ENCODE data around the gene TTLL5. TPM values are rescaled to one million over a fixed set of nuclear protein-coding genes. Genes with fewer than 3 reads are reported as not detected.

TTLL5 gene
- total and polyA plus RNA-seq, 2 donors (not counting 1 experiment from before 2014, with no cell fraction given), result 16.1 to 23.8 TPM

DNA sequence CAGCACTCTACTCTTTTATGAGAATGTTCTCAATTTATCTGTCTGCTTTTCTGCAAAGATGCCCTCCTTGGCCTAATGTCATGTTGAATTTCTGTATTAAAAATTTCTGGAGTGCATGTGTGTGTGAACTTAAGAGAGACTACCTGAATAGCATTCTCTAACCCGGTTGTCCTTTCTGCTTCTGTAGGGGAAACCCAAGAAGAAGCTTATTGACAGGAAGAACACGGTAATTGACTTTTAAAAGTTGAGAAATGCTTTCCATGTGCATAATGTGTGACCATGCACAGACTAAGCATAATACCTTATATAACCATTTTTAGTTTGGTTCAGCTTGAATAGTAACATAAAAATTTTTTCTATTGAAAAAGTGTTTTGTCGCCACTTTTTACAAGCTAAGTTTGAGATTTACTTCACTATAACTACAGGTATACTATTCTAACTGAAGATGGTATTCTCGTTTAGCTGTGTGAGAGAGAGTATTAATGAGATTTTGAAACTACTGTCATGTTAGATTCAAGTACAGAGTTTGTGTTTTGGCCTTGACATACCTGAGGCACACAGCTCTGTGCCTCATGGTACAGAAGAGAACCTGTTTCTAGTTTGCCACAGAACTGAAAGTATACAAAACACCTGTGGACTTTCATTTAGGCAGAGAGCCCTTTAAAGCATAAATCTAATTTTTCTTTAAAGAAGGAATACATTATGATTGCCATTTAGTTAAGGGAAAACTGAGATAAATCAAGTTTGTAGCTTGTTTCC, 96.8 kb downstream of the TTLL5 start:
- no peaks in the 10 kb centered on the region for H4K20me1 ChIP-seq (ENCODE audit: control insufficient read depth, extremely low read depth, insufficient read depth, low read length)
- H3K27me3 ChIP-seq (ENCODE audit: control insufficient read depth, insufficient read depth, low read length), result no peaks in the 10 kb centered on the region
- H3K4me3 ChIP-seq (replicated peaks in 1 of 4; ENCODE audit: control extremely low read depth in 1 of 4, insufficient read depth in 1 of 4, low read depth in 3 of 4, low read length in 4 of 4), result no peak overlapping the region
- no peak overlapping the region for H3K4me2 ChIP-seq (ENCODE audit: extremely low read depth, insufficient read depth, low read length)
- H3K27ac ChIP-seq (ENCODE audit: insufficient read depth, low read length), result no peak overlapping the region
- H3K9me3 ChIP-seq (ENCODE audit: control insufficient read depth, insufficient read depth, low read depth, low read length), result no peaks in the 10 kb centered on the region
- no peak for DNase-seq (ENCODE audit: low read depth in 2 of 2)
- no peaks in the 10 kb centered on the region for H3K36me3 ChIP-seq (ENCODE audit: control insufficient read depth, insufficient read depth, low read length)
- no peak for TF ChIP-seq EZH2 (IDR thresholded peaks at IDR 0.05; ENCODE audit: low read length, missing control alignments)
- TF ChIP-seq, protein P1, sequence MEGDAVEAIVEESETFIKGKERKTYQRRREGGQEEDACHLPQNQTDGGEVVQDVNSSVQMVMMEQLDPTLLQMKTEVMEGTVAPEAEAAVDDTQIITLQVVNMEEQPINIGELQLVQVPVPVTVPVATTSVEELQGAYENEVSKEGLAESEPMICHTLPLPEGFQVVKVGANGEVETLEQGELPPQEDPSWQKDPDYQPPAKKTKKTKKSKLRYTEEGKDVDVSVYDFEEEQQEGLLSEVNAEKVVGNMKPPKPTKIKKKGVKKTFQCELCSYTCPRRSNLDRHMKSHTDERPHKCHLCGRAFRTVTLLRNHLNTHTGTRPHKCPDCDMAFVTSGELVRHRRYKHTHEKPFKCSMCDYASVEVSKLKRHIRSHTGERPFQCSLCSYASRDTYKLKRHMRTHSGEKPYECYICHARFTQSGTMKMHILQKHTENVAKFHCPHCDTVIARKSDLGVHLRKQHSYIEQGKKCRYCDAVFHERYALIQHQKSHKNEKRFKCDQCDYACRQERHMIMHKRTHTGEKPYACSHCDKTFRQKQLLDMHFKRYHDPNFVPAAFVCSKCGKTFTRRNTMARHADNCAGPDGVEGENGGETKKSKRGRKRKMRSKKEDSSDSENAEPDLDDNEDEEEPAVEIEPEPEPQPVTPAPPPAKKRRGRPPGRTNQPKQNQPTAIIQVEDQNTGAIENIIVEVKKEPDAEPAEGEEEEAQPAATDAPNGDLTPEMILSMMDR (conservative IDR thresholded peaks at IDR 0.05 in 1 of 2, IDR thresholded peaks at IDR 0.05 in 1 of 2; ENCODE audit: low read depth in 1 of 2, low read length in 2 of 2), result no peak
- no peaks in the 10 kb centered on the region for H3K79me2 ChIP-seq (ENCODE audit: control insufficient read depth, insufficient read depth, low read length)
- no peaks in the 10 kb centered on the region for H3K4me1 ChIP-seq (ENCODE audit: control insufficient read depth, extremely low read depth, insufficient read depth, low read length)
- H3K9ac ChIP-seq (ENCODE audit: insufficient read depth, low read length), result no peak overlapping the region
- no peak overlapping the region for H2AFZ ChIP-seq (ENCODE audit: low read length)

GRCh38 chr14:75764020-75764419, 103.0 kb downstream of the TTLL5 start:
- Histone ChIP-seq H3K9ac (ENCODE audit: insufficient read depth, low read length) (no peak overlapping the region), H3K36me3 (ENCODE audit: control insufficient read depth, insufficient read depth, low read length) (no peaks in the 10 kb centered on the region), H3K27me3 (ENCODE audit: control insufficient read depth, insufficient read depth, low read length) (no peaks in the 10 kb centered on the region), H3K27ac (ENCODE audit: insufficient read depth, low read length) (no peak overlapping the region), H3K79me2 (ENCODE audit: control insufficient read depth, insufficient read depth, low read length) (no peaks in the 10 kb centered on the region), H3K4me3 (replicated peaks in 1 of 4; ENCODE audit: control extremely low read depth in 1 of 4, insufficient read depth in 1 of 4, low read depth in 3 of 4, low read length in 4 of 4) (no peak overlapping the region), H3K4me2 (ENCODE audit: extremely low read depth, insufficient read depth, low read length) (no peak overlapping the region), H3K9me3 (ENCODE audit: control insufficient read depth, insufficient read depth, low read depth, low read length) (no peaks in the 10 kb centered on the region), H3K4me1 (ENCODE audit: control insufficient read depth, extremely low read depth, insufficient read depth, low read length) (no peaks in the 10 kb centered on the region), H4K20me1 (ENCODE audit: control insufficient read depth, extremely low read depth, insufficient read depth, low read length) (no peaks in the 10 kb centered on the region), H2AFZ (ENCODE audit: low read length) (no peak overlapping the region)
- TF ChIP-seq, protein P1 (conservative IDR thresholded peaks at IDR 0.05 in 1 of 2, IDR thresholded peaks at IDR 0.05 in 1 of 2; ENCODE audit: low read depth in 1 of 2, low read length in 2 of 2), result no peak
- TF ChIP-seq EZH2 (IDR thresholded peaks at IDR 0.05; ENCODE audit: low read length, missing control alignments), result no peak
- no peak for DNase-seq (ENCODE audit: low read depth in 2 of 2)

DNA sequence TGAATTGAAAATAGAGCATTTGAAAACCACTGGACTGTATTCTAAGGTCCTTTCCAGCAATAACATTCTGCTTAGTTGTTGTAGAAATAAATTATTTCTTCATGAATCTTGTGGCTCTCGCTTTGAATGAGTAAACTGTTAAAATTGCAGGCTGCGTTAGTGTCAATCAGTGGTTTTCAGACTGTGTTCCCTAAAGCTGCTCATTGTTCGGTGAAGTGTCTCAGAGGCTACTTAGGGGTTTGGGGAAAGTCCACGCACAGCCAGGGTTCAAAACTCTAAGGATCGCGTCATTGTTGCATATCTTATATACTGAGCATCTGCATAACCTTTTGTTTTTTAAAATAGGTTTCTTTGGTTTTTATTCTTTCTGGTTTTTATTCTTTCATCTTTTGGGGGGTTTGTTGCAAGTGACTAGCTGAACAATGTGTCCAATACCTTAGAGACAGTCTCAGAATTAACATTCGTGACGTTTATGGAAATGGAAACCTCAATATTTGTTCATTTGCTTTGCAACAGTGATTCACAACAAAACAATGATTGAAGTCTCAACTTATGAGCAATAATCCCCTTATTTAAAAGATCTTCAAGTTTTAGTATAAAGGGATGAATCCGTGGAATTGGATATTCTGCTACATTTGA, 108.1 kb downstream of the TTLL5 start:
- H3K79me2 ChIP-seq (ENCODE audit: control insufficient read depth, insufficient read depth, low read length), result no peaks in the 10 kb centered on the region
- no peak overlapping the region for H3K4me2 ChIP-seq (ENCODE audit: extremely low read depth, insufficient read depth, low read length)
- H2AFZ ChIP-seq (ENCODE audit: low read length), result no peak overlapping the region
- TF ChIP-seq EZH2 (IDR thresholded peaks at IDR 0.05; ENCODE audit: low read length, missing control alignments), result no peak
- TF ChIP-seq, protein P1 (conservative IDR thresholded peaks at IDR 0.05 in 1 of 2, IDR thresholded peaks at IDR 0.05 in 1 of 2; ENCODE audit: low read depth in 1 of 2, low read length in 2 of 2), result no peak
- no peaks in the 10 kb centered on the region for H3K4me1 ChIP-seq (ENCODE audit: control insufficient read depth, extremely low read depth, insufficient read depth, low read length)
- H3K9ac ChIP-seq (ENCODE audit: insufficient read depth, low read length), result no peak overlapping the region
- peak in 1 of 2 donors; percentile 78 for DNase-seq (ENCODE audit: low read depth in 2 of 2)
- H3K27ac ChIP-seq (ENCODE audit: insufficient read depth, low read length), result no peak overlapping the region
- H3K4me3 ChIP-seq (replicated peaks in 1 of 4; ENCODE audit: control extremely low read depth in 1 of 4, insufficient read depth in 1 of 4, low read depth in 3 of 4, low read length in 4 of 4), result no peak overlapping the region
- H3K36me3 ChIP-seq (ENCODE audit: control insufficient read depth, insufficient read depth, low read length), result no peaks in the 10 kb centered on the region
- H3K9me3 ChIP-seq (ENCODE audit: control insufficient read depth, insufficient read depth, low read depth, low read length), result no peaks in the 10 kb centered on the region
- H3K27me3 ChIP-seq (ENCODE audit: control insufficient read depth, insufficient read depth, low read length), result no peaks in the 10 kb centered on the region
- no peaks in the 10 kb centered on the region for H4K20me1 ChIP-seq (ENCODE audit: control insufficient read depth, extremely low read depth, insufficient read depth, low read length)
